GM18498 (cell line): Measurements from ENCODE around the gene A2M.

Source experiments
- ATAC-seq: cut with Tn5 transposase; IDR thresholded peaks from one replicate; pipeline ENCODE4 v1.9.1; 2021; ENCODE audit warnings: mild to moderate bottlenecking, moderate library complexity; ENCODE audit not compliant: unreplicated experiment

Gene A2M

DNA sequence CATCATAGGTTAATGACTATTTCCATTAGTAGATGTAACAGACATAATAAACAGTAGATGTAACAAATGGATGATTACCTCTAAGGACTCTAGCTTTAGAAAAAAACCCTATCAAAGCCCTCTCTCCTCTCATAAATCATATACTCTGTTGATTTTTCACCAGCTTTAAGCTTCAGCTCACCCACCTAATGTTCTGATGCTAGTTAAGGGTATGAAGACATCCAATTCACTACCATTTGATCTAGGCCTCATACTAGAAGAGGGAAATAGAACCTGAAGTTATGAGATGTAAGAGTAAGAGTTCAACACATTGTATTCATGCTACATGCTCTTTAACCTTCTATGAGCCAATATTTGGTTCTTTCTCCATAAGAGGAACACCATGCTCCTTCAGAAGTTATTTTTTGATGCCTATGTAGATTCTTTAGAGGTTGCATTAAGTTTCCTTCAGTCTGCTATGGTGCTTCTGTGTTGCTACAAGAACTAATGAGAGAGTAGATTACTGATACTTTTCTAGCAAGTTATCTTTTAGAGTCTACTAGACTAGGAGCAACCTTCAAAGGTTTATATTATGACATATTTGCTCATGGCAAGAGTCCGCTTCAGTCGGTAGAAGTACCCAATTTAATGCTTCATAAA is 16.0 kb downstream of the A2M start:
- ATAC-seq = no peak

DNA sequence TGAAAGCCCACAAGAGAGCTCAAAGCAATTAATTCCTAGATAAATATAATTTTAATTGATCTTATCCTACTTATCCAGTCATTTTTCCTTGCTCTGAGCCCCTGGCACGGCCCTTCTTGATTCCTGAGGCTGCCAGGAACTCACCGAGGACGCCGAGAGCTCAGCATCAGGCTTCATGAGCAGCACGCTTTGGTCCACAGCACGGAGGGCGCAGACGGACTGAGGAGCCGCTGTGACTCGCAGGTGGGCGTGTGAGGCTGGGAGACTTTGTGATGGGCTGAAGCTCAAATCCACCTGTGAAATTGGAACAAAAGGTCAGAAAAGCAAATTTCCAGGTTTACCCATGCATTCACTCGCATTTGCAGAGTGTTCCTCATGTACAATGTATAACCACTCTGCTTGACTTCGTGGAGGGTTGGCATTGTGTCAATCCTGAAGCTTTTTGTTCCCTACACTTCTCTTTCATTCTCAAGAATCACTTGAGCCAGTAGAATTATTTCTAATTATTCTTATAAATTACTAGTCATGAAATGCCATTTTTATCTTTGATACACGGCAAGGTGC is 17.2 kb downstream of the A2M start:
- ATAC-seq = no peak

DNA sequence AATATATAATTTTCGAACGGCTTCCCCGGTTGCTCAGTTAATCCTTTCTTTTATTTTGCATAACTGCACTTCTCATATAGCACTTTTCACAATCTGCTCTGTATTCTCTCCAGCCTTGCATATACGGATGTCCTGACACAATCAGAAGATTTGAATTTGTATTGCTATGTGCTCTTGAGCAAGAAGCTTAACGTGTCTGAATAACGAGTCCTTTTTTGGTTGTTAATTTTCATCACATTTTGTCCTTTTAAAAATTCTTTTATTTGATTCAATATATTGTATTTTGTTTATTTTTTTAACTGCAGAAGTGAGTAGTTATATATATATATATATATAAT is 17.6 kb downstream of the A2M start:
- ATAC-seq = no peak

DNA sequence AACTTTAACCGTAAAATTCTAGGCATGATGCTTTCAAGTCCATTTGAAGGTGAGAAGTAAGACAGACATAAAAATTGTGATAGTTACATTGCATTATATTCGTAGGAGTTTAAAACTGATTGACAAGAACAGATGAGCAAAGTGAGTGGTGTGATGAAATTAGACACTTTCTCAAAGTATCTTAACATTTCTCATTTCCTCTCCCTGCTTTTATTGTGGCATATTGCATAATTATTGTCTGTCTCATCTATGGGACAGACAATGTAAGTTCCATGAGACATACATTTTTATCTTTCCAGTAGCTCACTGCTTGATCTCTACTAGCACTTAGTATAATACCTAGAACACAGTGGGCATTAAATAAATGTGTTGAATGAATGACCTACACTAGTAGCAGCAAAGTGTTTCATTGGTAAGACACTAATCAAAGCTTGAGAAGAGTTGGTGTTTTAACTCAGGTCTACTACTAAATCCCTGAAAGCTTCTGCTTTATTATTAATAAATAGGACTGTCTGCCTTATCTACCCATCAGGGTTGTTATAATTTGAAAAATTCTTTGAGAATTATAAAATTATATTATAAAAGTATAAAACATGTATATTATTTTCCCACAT is 19.0 kb downstream of the A2M start:
- ATAC-seq = no peak

- ATAC-seq = no peak
Observed at GRCh38 chr12:9095322-9095721, 20.4 kb downstream of the A2M start.

GRCh38 chr12:9094512-9095206 is 21.1 kb downstream of the A2M start:
- ATAC-seq = no peak

DNA sequence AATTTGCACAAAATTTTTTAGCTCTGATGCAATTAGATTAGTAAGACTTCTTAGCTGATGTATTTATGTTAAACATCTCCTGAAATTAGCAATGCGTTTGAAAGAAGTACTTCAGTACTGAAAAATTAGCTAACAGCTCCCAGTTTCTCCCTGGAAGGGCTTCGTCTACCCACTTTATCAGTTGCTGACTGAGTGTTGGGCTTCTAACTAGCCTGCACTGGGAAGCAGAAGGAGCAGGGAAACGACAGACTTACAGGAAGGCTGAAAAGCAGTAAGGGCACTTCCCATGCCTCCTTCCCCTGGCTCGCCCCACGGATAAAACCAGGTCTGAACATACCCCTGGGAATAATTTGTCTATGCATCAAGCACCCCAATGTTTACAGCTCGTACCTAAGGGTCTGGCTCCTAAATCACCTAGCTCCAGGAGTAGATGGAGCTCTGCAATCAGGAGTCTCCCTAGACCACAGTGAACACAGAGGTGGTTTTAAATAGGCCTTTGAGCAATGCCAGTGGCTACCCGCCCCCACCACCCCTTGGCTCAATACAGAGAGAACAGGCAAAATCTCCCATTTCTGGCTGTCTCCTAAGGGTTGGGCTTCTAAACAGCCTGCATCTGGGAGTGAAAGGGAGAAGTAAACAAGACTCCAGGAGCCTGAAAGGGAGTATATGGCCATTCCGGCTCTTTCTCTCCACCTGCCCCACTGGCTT is 23.7 kb downstream of the A2M start:
- no peak for ATAC-seq

GRCh38 chr12:9090220-9090619 is 25.5 kb downstream of the A2M start:
- ATAC-seq = no peak

GRCh38 chr12:9087087-9087835 is 28.5 kb downstream of the A2M start:
- ATAC-seq = no peak

DNA sequence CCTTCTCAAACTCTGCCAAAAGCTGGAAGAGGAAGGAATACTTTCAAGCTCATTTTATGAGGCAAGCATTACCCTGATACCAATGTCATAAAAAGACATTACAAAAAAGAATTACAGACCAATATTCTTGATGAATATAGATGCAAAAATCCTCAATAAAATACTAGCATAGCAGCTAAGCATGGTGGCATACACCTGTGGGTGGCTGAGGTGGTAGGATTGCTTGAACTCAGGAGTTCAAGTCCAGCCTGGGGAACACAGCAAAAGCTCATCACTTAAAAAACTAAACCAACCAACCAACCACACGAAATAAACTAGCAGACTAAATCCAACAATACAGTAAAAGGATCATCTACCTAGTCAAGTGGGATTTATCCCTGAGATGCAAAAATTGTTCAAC is 29.6 kb downstream of the A2M start:
- ATAC-seq = no peak

DNA sequence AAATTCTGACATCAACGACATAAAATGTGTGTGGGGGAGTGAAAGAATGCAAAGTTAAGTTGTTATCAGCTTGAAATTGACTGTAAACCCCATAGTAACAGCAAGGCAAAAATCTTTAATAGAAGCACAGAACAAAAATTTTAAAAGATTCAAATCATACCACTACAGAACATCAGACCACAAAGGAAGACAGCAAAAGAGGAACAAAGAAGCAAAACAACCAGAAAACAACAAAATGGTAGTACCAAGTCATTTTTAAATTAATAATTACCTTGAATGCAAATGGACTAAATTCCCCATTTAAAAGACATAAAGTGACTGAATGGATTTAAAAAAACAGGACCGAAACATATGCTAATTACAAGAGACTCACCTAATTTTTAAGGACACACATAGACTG is 31.3 kb downstream of the A2M start:
- no peak for ATAC-seq

DNA sequence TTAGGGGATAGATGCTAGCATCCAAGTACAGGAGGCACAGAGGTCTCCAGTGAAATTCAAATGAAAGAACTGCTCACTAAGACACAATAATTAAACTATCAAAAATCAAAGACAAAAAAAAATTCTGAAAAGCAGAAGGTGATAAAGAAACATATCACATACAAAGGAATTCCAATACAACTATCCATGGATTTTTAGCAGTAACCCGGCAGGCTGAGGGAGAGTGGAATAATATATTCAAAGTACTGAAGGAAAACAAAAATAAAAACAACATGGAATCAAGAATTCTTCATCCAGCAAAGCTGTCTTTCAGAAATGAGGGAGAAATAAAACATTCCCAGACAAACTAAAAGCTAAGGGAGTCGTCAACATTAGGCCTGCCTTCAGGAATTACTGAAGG is 31.9 kb downstream of the A2M start:
- ATAC-seq = no peak

DNA sequence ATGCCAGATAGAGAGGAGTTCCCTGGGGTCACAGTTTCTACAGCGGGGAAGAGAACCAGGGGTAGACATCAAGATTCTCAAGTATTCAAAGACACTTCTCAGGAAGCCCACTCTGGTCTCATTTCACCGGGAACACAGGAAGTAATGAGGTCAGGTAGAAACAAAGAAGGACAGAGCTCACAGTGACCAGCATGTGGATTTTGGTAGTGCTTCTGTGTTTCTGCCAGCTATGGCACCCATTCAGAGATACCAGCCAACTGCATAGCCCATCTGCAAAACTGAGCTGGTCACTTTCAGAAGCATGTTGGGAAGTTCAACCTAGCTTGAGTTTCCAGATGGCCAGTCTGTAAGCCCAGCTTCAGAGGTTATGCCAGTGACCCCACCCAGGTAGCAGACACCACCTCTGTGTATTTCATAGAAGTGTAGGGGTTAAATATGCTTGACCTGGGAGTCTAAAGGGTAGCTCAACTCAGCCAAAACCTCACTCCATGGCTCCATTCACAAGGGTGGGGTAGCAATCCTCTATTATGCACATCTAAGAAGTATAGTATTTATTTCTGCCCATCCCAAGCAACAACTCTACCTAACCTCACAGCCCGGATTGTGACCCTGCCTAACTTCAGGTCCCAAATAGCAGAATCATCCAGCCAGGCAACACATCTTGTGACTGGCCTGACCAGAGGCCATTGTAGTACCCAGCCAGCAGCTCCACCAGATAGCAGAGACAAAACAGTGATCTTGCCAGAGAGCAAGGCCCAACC is 33.9 kb downstream of the A2M start:
- no peak for ATAC-seq

GRCh38 chr12:9079883-9080675 is 35.6 kb downstream of the A2M start:
- no peak for ATAC-seq

GRCh38 chr12:9079082-9079481 is 36.6 kb downstream of the A2M start:
- ATAC-seq = no peak

- ATAC-seq = no peak
Observed at GRCh38 chr12:9077152-9078031, 38.3 kb downstream of the A2M start.

DNA sequence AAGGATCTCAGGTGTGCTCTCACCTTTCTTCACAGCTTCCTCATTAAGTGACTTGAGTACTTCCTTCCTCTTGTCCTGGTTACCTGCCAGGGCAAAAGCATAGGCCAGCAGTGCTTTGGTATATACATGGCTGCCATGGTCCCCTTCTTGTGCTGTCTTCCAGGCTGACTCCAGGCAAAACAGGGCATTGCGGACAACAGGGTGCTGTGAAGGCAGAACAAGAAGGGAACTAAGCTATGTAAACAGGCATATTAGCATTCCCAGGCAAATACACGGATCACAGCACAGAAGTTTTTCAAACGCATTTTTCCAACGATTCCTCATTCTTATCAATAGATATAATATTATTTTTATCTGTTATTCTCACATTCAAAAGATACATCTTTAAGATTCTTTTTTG is 39.0 kb downstream of the A2M start:
- ATAC-seq = no peak

DNA sequence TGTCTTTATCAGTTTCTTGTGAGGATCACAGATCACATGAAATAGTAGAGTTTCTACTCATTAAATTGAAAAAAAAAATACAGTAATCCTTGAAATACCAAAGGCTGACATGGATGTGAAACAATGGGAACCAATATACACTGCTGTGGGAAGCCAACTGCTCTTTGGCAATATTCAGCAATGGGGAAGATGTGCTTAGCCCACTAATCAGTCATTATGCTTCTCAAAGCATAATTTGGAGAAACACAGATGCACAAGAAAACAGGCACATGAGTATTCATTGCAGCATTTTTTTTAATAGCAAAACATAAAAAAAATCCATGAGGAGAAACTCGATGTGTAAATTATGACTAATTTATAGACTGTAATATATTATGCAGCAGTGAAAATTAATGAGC is 40.6 kb downstream of the A2M start:
- no peak for ATAC-seq
